Measurements from ENCODE around the gene RADIL. TPM values are rescaled to one million over a fixed set of nuclear protein-coding genes. Genes with fewer than 3 reads are reported as not detected.
"Not testable (repeated sequence)": the region's sequence is repeated elsewhere in the genome, so short reads cannot be mapped to it uniquely, and the experiment has no call there.

The RADIL gene
- total RNA-seq, 1 donor from 2014 or later: 1.8 TPM

DNA sequence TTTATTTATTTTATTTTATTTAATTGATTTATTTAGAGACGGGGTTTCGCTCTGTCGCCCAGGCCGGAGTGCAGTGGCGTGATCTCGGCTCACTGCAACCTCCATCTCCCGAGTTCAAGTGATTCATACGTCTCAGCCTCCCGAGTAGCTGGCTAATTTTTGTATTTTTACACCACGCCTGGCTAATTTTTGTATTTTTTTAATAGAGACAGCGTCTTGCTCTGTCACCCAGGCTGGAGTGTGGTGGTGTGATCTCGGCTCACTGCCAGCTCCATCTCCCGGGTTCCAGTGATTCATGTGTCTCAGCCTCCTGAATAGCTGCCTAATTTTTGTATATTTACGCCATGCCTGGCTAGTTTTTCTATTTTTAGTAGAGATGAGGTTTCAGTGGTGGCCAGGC lies 73.8 kb downstream of the RADIL start:
- no peak for DNase-seq (ENCODE audit: low read depth)

DNA sequence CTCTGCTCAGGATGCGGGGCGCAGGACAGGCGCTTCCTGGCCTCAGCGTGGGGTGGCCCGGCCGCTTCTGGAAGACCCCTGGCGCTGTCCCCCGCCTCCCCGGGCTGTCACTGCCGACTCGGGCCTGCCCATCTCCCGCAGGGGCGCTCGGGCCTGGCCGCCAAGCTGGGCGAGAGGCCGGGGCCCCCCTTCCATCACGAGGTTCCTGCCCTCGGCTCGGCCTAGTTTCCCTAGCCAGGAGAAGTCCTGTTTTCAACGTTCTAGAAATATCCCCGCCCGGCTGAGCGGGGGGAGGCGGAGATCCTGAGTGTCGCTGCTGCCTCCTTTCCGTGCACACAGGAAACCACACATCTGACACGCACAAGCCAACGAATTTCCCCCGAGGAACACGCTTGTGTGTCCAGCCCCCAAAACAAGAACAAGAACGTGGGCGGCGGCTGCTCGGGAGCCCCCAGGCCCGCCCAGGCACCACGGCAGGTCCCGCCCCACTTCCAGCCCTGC lies 74.4 kb downstream of the RADIL start:
- no peak for DNase-seq (ENCODE audit: low read depth)

DNA sequence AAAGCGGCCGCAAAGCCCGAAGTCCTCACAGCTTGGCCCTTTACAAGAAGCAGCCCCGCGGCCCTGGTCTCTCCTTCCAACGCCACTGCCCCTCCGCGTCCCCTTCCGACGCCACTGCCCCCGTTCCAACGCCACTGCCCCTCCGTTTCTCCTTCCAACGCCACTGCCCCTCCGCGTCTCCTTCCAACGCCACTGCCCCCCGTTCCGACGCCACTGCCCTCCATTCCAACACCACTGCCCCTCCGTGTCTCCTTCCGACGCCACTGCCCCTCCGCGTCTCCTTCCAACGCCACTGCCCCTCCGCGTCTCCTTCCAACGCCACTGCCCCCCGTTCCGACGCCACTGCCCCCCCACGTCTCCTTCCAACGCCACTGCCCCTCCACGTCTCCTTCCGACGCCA lies 75.0 kb downstream of the RADIL start:
- no peak for DNase-seq (ENCODE audit: low read depth)

DNA sequence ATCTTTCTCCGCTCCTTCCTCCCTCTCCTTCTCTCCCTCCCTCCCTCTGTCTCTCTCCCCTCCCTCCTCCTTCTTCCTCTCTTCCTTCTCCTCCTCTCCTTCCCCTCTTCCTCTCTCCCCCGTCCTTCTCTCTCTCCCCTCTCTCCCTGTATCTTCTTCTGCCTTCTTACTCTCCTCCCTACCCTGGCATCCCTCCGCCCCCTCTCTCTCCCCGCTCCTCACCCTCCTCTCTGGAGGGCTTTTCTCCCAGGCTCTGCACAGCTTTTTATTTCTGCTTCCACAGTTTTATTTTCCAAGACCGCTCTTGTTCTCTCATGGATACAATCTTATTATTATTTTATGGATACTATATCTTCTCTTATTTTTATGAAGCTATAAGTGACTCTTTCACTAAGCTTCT lies 75.5 kb downstream of the RADIL start:
- DNase-seq (ENCODE audit: low read depth): no peak

DNA sequence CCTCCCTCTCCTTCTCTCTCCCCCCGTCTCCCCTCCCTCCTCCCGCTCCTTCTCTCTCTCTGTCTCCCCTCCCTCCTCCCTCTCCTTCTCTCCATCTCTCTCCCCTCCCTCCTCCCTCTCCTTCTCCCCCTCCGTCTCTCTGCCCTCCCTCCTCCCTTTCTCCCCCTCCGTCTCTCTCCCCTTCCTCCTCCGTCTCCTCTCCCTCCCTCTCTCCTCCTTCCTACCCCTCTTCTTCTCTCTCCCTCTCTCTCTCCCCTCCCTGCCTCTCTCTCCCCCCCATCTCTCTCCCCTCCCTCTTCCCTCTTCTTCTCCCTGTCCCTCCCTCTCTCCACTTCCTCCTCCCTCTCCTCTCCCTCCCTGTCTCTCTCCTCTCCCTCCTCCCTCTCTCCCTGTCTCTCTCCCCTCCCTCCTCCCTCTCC lies 75.9 kb downstream of the RADIL start:
- DNase-seq (ENCODE audit: low read depth): no peak

DNA sequence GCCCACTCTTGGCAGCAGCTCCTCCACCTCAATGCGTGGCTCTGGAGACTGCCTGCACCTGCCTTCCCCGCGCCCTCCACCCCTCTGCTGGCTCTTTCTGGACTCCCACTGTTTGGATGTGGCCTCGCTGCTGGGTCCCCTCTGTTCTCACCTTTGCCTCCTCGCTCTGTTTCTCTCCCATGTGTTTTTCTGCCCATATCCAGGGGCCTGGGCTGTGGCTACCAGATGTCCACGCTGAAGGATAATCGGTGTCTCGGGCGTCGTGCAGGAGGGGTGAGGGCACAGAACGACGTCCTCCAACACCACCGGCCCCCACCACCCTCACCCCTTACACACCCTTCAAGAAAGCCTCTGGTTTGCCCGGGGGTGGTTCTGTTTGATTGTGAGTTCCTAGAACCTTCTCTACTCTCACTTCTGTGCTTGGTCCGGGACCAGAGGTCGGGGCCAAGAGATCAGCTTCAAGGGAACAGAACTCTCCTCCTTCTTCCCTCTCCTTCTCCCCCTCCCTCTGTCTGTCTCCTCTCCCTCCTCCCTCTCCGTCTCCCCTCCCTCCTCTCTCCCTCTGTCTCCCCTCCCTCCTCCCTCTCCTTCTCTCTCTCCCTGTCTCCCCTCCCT lies 76.4 kb downstream of the RADIL start:
- DNase-seq (ENCODE audit: low read depth): no peak

DNA sequence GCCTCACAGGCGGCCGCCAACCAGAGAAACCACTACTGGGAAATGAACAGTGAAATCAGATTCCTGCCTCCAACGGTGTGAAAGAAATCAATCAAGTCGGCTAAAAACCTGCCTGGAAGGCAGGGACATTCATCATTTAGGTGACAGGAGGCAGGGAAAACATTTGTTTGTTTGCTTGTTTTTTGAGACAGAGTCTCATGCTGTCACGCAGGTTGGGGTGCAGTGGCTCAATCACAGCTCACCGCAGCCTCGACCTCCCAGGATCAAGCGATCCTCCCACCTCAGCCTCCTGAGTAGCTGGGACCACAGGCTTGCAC lies 77.6 kb downstream of the RADIL start:
- DNase-seq (ENCODE audit: low read depth): no peak

DNA sequence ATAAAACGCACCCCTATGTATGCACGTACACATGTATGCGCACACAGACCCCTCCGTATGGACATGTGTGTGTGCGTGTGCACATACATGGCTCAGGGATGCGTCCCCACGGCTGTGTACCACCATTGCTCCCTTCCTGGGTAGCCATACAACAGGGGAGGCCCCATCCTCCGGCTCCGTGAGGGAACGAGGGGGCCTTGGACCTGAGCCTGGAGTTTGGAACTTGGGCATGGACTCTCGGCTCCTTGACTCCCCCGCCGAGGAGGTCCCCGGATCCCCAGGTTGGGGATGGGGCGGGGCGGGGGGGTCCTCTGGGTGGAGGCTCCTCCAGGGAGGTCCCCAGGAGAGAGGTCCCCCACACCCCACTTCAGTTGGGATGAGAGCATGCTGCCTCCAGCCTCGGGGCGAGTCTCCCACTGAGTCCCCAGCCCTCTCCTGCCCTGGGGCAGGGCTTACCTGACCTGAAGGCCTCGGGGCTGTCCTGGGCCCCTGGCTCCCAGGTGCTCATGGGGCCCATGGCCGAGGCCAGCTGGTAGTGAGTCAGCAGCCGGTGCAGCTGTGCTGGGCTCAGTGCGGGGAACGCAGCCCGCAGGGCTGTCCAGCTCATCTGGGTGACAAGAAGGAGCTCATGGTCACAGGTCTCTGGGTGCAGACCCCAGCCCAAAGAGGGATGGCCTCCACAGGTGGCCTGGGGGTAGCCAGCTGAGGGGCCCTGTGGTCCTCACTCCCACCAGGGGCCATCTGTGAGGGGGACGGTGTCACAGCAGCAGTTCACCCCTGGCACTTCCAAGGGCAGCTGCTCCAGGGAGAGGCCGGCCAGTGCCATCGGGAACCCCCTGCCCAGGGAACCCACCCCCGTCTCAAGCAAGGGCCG lies 78.2 kb downstream of the RADIL start:
- peak; percentile 11 for DNase-seq (ENCODE audit: low read depth)

DNA sequence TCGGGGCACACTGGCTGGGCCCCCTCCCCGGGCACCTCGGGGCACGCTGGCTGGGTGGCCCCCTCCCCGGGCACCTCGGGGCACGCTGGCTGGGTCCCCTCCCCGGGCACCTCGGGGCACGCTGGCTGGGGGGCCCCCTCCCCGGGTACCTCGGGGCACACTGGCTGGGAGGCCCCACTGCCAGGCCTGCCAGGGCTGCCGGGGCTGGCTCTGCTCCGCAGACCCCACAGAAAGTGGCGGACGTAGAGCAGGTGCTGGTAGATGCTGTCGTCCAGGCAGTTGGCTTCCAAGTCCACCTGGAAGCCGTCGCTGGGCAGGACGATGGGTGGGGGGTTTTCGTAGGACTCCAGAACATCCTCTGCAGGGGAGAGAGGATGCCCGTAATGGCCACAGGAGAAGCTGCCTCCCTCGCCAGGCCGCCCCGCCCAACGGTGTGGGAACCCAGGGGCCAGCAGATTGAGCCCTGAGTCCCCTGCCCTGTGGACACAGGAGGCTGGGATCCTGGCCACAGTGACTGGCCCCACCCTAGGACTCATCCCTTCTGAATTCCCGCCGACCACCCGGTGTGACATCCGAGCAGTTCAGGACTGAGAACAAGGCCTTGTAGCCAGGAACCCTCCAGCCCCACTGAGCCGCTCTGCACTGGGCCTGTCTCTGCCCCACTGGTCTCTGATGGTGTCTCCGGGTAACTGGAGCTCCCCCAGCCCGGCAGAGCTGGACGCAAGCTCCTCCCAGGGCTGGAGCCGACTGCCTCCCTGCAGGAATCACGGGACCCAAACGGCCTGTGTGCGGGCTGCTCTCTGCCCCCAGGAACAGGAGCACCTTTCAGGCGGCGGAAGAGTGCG lies 79.9 kb downstream of the RADIL start:
- peak; percentile 10 for DNase-seq (ENCODE audit: low read depth)

DNA sequence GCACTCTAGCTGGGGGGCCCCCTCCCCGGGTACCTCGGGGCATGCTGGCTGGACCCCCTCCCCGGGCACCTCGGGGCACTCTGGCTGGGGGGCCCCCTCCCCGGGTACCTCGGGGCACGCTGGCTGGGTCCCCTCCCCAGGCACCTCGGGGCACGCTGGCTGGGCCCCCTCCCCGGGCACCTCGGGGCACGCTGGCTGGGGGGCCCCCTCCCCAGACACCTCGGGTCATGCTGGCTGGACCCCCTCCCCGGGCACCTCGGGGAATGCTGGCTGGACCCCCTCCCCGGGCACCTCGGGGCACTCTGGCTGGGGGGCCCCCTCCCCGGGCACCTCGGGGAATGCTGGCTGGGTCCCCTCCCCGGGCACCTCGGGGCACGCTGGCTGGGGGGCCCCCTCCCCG lies 80.9 kb downstream of the RADIL start:
- not testable (repeated sequence) for DNase-seq (ENCODE audit: low read depth)

DNA sequence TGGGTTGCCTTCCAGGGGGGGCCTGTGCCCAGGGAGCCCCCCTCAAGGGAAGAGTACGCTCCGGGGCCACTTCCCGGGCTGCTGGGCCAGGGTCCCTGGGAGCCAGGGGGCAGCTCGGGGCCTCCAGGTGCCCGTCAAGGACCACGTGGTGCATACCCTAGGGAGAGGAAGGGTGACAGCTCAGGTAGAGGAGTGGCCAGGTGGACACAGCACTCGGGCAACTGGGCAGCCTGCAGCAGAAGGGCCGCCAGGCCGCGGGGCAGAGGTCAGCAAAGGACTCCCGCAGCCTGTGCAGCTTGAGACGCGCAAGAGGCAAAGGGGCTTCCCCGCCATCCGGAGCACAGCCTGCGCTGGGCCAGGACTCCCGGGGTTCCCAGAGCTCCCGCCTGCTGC lies 81.7 kb downstream of the RADIL start:
- DNase-seq (ENCODE audit: low read depth): no peak

DNA sequence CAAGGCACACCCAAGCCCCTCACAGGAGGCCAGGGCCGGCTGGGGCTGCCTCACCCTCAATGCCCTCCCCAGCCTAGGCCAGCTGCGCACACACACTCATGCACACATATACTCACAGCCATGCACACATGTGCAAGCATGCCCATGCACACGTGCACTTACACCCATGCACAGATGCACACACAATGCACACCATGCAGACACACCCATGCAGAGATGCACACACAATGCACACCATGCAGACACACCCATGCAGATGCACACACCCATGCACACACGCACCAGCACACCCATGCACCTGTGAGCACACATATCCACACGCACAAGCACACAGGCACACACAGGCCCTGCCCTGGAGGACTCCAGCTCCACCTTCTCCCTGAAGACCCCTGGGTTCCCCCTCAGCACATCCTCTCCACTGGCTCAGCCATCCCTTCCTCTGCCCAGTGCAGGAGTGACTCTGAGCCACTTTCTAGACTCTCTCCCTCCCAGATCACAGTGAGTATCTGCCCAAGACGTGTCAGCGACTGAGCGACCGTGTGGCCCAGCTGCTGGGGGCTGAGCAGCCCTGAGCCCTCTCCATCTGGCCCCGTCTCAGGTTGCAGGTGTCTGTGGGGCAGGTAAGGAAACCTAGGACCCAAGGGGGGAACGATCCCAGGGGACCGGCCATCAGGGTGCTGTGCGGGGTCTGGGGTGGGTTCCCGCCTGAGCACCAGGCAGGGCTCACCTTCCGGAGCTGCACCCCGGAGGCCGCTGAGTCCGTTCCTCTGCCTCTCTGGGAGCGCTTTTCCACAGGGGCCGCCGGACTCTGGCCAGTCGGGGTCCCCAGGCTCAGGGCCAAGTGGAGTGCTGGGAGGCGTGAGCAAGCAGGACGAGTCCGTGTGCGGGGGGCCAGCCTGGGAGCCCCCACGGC lies 82.3 kb downstream of the RADIL start:
- DNase-seq (ENCODE audit: low read depth): no peak

DNA sequence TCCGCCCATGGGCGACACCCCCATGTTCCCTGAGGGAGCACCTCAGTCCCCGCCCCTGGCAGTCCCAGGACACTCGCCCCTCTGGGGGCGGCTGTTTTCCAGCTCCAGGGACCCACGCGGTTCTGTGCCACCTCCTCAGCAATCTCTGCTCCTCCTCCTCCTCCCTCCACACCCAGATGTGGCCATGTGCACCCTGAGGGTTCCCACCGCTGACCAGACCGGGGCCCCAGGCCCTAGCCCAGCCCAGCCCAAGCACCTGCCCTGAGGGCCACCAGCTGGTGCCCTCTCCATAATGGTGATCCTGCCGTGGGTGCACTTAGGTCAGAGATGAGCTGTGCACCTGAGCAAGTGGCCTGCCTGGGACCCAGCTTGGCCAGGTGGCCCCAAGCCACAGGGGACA lies 83.0 kb downstream of the RADIL start:
- DNase-seq (ENCODE audit: low read depth): no peak

DNA sequence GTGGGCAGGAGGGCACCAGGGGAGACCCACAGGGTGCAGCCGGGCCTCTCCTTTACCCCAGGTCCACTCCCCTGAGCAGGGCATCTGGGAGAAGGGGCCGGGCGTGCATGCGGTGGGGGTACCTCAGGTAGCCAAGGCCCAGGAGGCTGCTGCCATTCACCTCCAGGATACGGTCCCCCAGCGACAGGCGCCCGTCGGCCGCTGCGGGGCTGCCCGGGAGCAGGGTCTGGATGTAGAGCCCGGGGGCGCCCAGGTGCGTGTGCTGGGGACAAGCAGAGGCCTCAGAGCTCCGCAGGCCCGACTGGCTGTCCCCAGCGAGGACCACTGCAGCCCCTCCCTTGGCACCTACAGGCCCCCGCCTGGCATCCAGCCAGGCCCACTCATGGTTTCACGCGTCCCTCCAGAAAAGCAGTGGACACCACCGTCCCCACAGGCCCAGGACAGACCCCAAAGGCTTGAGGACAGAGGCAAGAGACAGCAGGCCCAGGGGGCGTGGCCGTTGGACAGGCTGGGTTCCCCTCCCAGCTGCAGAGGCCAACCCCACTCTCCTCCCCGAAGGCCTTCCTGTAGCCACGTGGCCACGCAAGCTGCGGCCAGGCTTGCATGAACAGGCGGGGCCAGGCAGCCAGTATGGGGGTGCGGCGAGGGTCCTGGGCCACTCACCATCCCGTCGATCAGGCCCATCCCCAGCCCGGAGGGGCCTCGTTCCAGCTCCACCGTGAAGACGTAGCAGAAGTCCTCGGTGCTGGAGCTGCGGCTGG lies 83.8 kb downstream of the RADIL start:
- DNase-seq (ENCODE audit: low read depth): no peak

DNA sequence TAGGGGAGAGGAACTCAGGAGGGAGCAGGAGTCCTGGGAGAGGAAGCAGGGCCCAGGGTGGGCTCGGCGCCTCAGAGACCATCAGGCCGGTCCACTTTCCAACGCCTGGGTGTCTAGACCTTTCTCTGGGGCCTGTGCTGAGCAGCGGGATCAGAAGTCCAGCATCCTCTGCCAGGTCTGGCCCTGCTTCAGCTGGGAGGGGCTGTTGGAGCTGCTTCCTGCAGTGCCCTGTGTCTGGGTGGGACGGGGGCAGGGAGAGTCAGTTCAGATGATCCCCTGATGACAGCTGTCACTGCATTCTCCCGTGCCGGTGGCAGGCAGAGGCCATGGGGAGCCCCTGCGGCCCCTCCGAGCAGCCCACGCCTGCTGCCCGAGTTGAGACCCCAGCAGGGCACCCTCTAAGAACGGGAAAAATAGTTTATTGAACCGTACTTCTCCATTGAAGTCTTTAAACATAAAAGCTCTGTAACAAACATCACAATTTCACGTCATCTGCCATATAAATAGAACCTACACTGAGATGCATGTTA lies 84.7 kb downstream of the RADIL start:
- no peak for DNase-seq (ENCODE audit: low read depth)

DNA sequence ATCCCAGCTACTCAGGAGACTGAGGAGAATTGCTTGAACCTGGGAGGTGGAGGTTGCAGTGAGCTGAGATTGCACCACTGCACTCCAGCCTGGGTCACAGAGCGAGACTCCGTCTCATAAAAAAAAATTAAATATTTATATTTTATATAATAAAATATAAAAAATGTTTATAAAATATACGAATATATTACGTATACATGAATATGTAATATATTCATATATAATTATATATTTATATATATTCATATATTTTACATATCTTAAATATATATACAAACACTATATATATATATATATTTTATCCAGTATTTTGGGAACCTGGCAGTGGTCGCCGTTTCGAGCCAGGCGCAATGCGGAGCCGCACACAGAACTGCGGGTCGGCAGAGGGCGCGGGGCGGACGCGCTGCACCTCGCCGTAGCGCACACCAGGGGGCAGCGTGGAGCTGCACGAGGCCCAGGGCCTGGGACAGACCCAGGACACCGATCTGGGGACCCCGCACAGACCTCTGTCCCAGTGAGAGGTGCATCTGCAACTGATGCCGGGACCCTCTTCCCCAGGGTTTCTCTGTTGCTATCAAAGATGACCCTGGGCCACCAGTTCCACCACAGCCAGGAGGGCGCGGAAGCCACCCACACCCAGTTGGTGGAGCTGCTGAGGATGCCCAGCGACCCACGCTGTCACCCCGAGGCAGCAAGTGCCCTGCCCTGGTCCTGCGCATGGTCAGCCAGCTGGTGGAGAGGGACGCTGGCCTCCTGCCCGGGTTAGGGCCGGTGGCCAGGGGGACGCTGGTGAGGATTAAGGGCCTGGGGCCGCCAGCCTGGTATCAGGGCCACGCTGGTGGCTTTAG lies 85.4 kb downstream of the RADIL start:
- peak; percentile 59 for DNase-seq (ENCODE audit: low read depth)

DNA sequence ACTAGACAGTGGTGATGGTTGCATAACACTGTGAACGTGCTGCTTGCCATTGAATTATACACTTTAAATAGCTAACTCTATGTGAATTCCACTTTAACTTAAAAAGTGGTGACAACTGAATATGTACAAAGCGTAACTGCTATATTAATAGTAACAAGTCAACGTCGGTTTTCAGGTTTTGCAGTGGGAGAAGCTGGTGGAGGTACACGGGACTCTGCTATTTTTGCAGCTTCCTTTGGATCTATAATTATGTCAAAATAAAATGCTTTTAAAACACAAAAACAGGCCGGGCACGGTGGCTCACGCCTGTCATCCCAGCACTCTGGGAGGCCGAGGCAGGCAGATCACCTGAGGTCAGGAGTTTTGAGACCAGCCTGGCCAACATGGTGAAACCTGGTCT lies 87.1 kb downstream of the RADIL start:
- no peak for DNase-seq (ENCODE audit: low read depth)

DNA sequence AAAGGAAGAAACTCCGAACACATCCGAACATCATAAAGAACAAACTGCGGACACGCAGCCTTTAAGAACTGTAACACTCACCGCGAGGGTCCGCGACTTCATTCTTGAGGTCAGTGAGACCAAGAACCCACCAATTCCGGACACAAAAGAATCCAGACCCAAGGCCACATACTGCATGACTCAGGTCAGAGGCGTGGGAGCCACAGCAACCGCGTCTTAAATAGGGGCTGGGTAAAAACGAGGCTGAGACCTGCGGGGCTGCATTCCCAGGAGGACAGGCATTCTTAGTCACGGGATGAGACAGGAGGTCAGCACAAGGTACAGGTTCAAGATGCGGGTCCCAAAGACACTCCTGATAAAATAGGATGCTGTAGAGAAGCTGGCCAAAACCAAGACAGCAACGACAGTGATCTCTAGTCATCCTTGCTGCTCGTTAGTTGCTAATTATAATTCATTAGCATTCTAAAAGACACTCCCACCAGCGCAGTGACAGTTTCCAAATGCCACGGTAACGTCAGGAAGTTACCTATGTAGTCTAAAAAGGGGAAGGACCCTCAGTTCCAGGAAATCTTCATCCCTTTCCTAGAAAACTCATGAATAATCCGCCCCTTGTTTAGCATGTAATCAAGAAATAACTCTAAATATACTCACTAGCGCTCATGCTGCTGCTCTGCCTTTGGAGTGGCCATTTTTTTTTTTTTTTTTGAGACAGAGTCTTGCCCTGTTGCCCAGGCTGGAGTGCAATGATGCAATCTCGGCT lies 88.7 kb downstream of the RADIL start:
- DNase-seq (ENCODE audit: low read depth): peak; percentile 68

Measured in myocyte (in vitro differentiated cells).